ENCODE results near the gene SLC11A1.

DNA sequence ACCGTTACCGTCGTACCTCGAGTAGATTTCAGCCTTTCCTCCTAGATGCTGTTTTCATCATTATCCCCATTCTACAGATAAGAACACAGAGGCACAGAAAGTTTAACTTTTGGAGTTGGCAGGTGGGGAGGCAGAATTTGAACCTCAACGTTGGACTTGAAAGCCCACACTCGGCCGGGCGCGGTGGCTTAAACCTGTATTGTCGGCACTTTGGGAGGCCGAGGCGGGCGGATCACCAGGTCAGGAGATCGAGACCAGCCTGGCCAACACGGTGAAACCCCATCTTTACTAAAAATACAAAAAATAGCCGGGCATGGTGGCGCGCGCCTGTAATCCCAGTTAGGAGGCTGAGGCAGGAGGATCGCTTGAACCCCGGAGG is 13.9 kb upstream of the SLC11A1 start:
- TF ChIP-seq POLR2A (IDR thresholded peaks at IDR 0.05; ENCODE audit: low read depth, low read length) (no peak), TAF1 (IDR thresholded peaks at IDR 0.05; ENCODE audit: borderline replicate concordance, low read depth, low read length) (no peak), POLR2AphosphoS5 (IDR thresholded peaks at IDR 0.05; ENCODE audit: low read depth, low read length) (no peak)
